Measurements from ENCODE around the gene STUB1. TPM values are rescaled to one million over a fixed set of nuclear protein-coding genes. Genes with fewer than 3 reads are reported as not detected.

Gene STUB1
- total and polyA plus RNA-seq, 2 donors, result 70.2 to 122 TPM

- DNase-seq (ENCODE audit: low read depth in 6 of 9, low spot score in 9 of 9), result no peak
- no peak overlapping the region for H3K27ac ChIP-seq (ENCODE audit: low read depth in 1 of 2, low read length in 1 of 2)
- no peak overlapping the region for H3K4me3 ChIP-seq (ENCODE audit: low read length in 2 of 2)
These were observed 20.6 kb upstream of the STUB1 start for GRCh38 chr16:659618-660017.

GRCh38 chr16:660132-660458 lies 20.1 kb upstream of the STUB1 start:
- Histone ChIP-seq H3K27me3 (ENCODE audit: control insufficient read depth in 2 of 2, insufficient read depth in 1 of 2, low read length in 1 of 2) (no peaks in the 10 kb centered on the region), H3K4me3 (ENCODE audit: low read length in 2 of 2) (no peak overlapping the region), H3K27ac (ENCODE audit: low read depth in 1 of 2, low read length in 1 of 2) (no peak overlapping the region), H3K36me3 (ENCODE audit: control insufficient read depth in 2 of 2, insufficient read depth in 2 of 2, low read length in 1 of 2) (peaks cover 17 to 46% of the 10 kb centered on the region in 2 donors), H3K4me1 (ENCODE audit: control insufficient read depth in 2 of 2, insufficient read depth in 2 of 2, low read length in 2 of 2) (no peaks in the 10 kb centered on the region), H3K9me3 (ENCODE audit: control insufficient read depth in 2 of 2, insufficient read depth in 1 of 2, low read length in 1 of 2) (no peaks in the 10 kb centered on the region)
- no peak for DNase-seq (ENCODE audit: low read depth in 6 of 9, low spot score in 9 of 9)
- WGBS, result 73% methylated on average over 6 of the region's 6 CpGs

More at GRCh38 chr16:659618-660017, 20.6 kb upstream of the STUB1 start:
- Histone ChIP-seq H3K36me3 (ENCODE audit: control insufficient read depth in 2 of 2, insufficient read depth in 2 of 2, low read length in 1 of 2) (peaks cover 17 to 50% of the 10 kb centered on the region in 2 donors), H3K4me1 (ENCODE audit: control insufficient read depth in 2 of 2, insufficient read depth in 2 of 2, low read length in 2 of 2) (no peaks in the 10 kb centered on the region), H3K27me3 (ENCODE audit: control insufficient read depth in 2 of 2, insufficient read depth in 1 of 2, low read length in 1 of 2) (no peaks in the 10 kb centered on the region), H3K9me3 (ENCODE audit: control insufficient read depth in 2 of 2, insufficient read depth in 1 of 2, low read length in 1 of 2) (no peaks in the 10 kb centered on the region)
- 95% methylated on average over 20 of the region's 20 CpGs for WGBS

DNA sequence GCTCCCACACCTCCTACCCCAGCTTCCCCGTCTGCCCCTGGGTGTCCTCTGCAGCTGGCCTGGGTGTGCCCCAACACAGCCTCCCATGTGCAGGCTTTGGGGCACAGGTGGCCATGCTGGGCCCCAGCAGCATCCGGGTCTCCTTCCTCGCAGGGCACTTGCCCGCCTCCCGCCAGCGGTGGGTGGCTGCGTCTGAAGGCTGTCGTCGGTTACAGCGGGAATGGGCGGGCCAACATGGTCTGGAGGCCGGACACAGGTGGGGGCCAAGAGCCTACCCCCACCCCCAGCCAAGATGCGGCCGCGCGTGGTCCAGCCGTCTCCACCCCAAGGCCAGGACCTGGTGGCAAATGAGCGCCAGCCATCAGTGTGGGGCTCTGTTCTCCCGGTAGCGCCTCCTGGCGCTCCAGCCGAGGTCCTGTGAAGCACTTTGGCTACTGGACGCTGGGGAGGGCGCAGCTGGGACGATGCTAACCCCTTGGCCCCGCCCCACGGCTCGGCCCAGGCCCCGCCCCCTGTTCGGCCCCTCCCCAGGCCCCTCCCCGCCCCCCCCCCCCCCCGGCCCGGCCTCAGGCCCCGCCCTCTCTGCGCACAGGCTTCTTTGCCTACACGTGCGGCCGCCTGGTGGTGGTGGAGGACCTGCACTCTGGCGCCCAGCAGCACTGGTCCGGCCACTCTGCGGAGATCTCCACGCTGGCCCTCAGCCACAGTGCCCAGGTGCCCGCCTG lies 19.6 kb upstream of the STUB1 start:
- 50% methylated on average over 38 of the region's 43 CpGs for WGBS
- Histone ChIP-seq H3K27me3 (ENCODE audit: control insufficient read depth in 2 of 2, insufficient read depth in 1 of 2, low read length in 1 of 2) (no peaks in the 10 kb centered on the region), H3K36me3 (ENCODE audit: control insufficient read depth in 2 of 2, insufficient read depth in 2 of 2, low read length in 1 of 2) (peaks cover 17 to 40% of the 10 kb centered on the region in 2 donors), H3K9me3 (ENCODE audit: control insufficient read depth in 2 of 2, insufficient read depth in 1 of 2, low read length in 1 of 2) (no peaks in the 10 kb centered on the region), H3K27ac (ENCODE audit: low read depth in 1 of 2, low read length in 1 of 2) (no peak overlapping the region), H3K4me1 (ENCODE audit: control insufficient read depth in 2 of 2, insufficient read depth in 2 of 2, low read length in 2 of 2) (no peaks in the 10 kb centered on the region), H3K4me3 (ENCODE audit: low read length in 2 of 2) (no peak overlapping the region)
- DNase-seq (ENCODE audit: low read depth in 6 of 9, low spot score in 9 of 9), result no peak

DNA sequence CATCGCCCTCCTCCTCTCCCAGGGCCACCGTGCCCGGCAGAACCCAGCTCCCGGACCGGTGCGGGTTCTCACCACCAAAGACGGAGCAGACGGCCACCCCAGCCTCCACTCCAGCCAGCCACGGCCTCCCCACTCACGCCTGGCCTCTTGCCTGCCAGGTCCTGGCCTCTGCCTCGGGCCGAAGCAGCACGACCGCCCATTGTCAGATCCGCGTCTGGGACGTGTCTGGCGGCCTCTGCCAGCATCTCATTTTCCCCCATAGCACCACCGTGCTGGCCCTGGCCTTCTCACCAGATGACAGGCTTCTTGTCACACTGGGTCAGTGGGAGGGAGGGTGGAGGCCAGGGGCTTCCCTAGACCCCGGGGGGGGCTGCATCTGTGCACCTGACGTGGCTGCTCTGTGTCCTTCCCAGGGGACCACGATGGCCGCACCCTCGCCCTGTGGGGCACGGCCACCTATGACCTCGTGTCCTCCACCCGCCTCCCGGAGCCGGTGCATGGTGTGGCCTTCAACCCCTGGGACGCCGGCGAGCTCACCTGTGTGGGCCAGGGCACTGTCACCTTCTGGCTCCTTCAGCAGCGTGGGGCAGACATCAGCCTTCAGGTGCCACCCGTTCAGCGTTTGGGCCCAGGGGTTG lies 18.9 kb upstream of the STUB1 start:
- H3K4me3 ChIP-seq (ENCODE audit: low read length in 2 of 2), result no peak overlapping the region
- no peaks in the 10 kb centered on the region for H3K4me1 ChIP-seq (ENCODE audit: control insufficient read depth in 2 of 2, insufficient read depth in 2 of 2, low read length in 2 of 2)
- 88% methylated on average over 35 of the region's 35 CpGs for WGBS
- peaks cover 16 to 34% of the 10 kb centered on the region in 2 donors for H3K36me3 ChIP-seq (ENCODE audit: control insufficient read depth in 2 of 2, insufficient read depth in 2 of 2, low read length in 1 of 2)
- H3K27ac ChIP-seq (ENCODE audit: low read depth in 1 of 2, low read length in 1 of 2), result no peak overlapping the region
- no peaks in the 10 kb centered on the region for H3K9me3 ChIP-seq (ENCODE audit: control insufficient read depth in 2 of 2, insufficient read depth in 1 of 2, low read length in 1 of 2)
- H3K27me3 ChIP-seq (ENCODE audit: control insufficient read depth in 2 of 2, insufficient read depth in 1 of 2, low read length in 1 of 2), result no peaks in the 10 kb centered on the region
- no peak for DNase-seq (ENCODE audit: low read depth in 6 of 9, low spot score in 9 of 9)

GRCh38 chr16:662095-662494 lies 18.1 kb upstream of the STUB1 start:
- no peaks in the 10 kb centered on the region for H3K27me3 ChIP-seq (ENCODE audit: control insufficient read depth in 2 of 2, insufficient read depth in 1 of 2, low read length in 1 of 2)
- H3K27ac ChIP-seq (ENCODE audit: low read depth in 1 of 2, low read length in 1 of 2), result no peak overlapping the region
- no peaks in the 10 kb centered on the region for H3K9me3 ChIP-seq (ENCODE audit: control insufficient read depth in 2 of 2, insufficient read depth in 1 of 2, low read length in 1 of 2)
- H3K4me1 ChIP-seq (ENCODE audit: control insufficient read depth in 2 of 2, insufficient read depth in 2 of 2, low read length in 2 of 2), result no peaks in the 10 kb centered on the region
- H3K4me3 ChIP-seq (ENCODE audit: low read length in 2 of 2), result no peak overlapping the region
- WGBS, result 98% methylated on average over 19 of the region's 19 CpGs
- DNase-seq (ENCODE audit: low read depth in 6 of 9, low spot score in 9 of 9), result no peak
- peaks cover 15 to 27% of the 10 kb centered on the region in 2 donors for H3K36me3 ChIP-seq (ENCODE audit: control insufficient read depth in 2 of 2, insufficient read depth in 2 of 2, low read length in 1 of 2)

DNA sequence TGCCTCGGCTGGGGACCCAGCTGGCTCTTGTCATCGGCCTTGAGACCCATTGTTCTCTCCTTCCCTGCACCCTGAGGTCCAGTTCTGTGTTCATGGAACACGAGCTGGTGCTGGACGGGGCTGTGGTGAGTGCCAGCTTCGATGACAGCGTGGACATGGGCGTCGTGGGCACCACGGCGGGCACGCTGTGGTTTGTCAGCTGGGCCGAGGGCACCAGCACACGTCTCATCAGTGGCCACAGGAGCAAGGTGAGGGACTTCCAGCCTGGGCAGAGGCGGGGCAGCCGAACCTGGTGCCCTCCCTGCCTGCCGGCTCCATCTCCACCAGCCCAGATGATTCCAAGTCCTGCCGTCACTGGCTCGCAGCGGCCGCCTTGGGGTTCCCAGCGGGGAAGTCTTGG lies 17.6 kb upstream of the STUB1 start:
- DNase-seq (ENCODE audit: low read depth in 6 of 9, low spot score in 9 of 9), result no peak
- no peak overlapping the region for H3K27ac ChIP-seq (ENCODE audit: low read depth in 1 of 2, low read length in 1 of 2)
- WGBS, result over 99% methylated on average over 21 of the region's 21 CpGs
- peaks cover 13 to 22% of the 10 kb centered on the region in 2 donors for H3K36me3 ChIP-seq (ENCODE audit: control insufficient read depth in 2 of 2, insufficient read depth in 2 of 2, low read length in 1 of 2)
- H3K9me3 ChIP-seq (ENCODE audit: control insufficient read depth in 2 of 2, insufficient read depth in 1 of 2, low read length in 1 of 2), result no peaks in the 10 kb centered on the region
- H3K27me3 ChIP-seq (ENCODE audit: control insufficient read depth in 2 of 2, insufficient read depth in 1 of 2, low read length in 1 of 2), result no peaks in the 10 kb centered on the region
- H3K4me1 ChIP-seq (ENCODE audit: control insufficient read depth in 2 of 2, insufficient read depth in 2 of 2, low read length in 2 of 2), result peaks cover 2 to 4% of the 10 kb centered on the region in 2 donors
- H3K4me3 ChIP-seq (ENCODE audit: low read length in 2 of 2), result no peak overlapping the region

- no peak overlapping the region for H3K4me3 ChIP-seq (ENCODE audit: low read length in 2 of 2)
These were observed 13.6 kb upstream of the STUB1 start for GRCh38 chr16:666572-666971.

DNA sequence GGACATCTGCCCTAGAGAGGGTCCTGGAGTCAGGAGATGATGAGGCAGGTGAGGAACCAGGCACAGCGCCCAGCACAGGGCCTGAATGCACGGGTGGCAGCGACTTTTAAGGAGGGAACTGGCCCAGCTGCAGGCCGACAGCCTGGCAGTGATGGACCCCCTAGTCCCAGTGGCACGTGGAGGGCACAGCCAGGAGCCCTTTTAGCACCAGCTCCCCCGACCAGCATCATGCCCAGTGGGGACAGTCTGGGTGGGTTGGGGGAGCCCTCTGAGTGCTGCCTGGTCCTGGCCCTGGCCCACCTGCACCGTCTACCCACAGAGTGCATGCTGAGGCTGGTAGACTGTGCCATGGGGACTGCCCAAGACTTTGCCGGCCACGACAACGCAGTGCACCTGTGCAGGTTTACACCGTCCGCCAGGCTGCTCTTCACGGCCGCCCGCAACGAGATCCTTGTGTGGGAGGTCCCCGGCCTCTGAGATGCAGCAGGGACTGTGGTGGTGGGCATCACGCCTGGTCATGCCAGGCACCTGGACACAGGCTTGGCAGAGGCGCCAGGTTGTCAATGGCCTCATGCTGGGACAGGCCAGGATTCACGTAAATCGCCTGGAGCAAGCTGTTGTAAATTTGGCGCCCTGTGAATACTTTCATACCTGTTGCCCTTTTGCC lies 13.0 kb upstream of the STUB1 start:
- WGBS, result 92% methylated on average over 22 of the region's 22 CpGs
- H3K27me3 ChIP-seq (ENCODE audit: control insufficient read depth in 2 of 2, insufficient read depth in 1 of 2, low read length in 1 of 2), result no peaks in the 10 kb centered on the region
- DNase-seq (ENCODE audit: low read depth in 6 of 9, low spot score in 9 of 9), result no peak
- H3K4me1 ChIP-seq (ENCODE audit: control insufficient read depth in 2 of 2, insufficient read depth in 2 of 2, low read length in 2 of 2), result peaks cover 8 to 12% of the 10 kb centered on the region in 2 donors
- no peaks in the 10 kb centered on the region for H3K9me3 ChIP-seq (ENCODE audit: control insufficient read depth in 2 of 2, insufficient read depth in 1 of 2, low read length in 1 of 2)
- peak overlapping the region; percentile 36 to 68 for H3K27ac ChIP-seq (ENCODE audit: low read depth in 1 of 2, low read length in 1 of 2)
- peak overlapping the region; percentile 72 to 91 for H3K4me3 ChIP-seq (ENCODE audit: low read length in 2 of 2)
- peaks cover 37% of the 10 kb centered on the region in 2 donors for H3K36me3 ChIP-seq (ENCODE audit: control insufficient read depth in 2 of 2, insufficient read depth in 2 of 2, low read length in 1 of 2)

More at GRCh38 chr16:666572-666971, 13.6 kb upstream of the STUB1 start:
- 95% methylated on average over 13 of the region's 13 CpGs for WGBS
- Histone ChIP-seq H3K36me3 (ENCODE audit: control insufficient read depth in 2 of 2, insufficient read depth in 2 of 2, low read length in 1 of 2) (peaks cover 30 to 33% of the 10 kb centered on the region in 2 donors), H3K4me1 (ENCODE audit: control insufficient read depth in 2 of 2, insufficient read depth in 2 of 2, low read length in 2 of 2) (peaks cover 8 to 12% of the 10 kb centered on the region in 2 donors), H3K9me3 (ENCODE audit: control insufficient read depth in 2 of 2, insufficient read depth in 1 of 2, low read length in 1 of 2) (no peaks in the 10 kb centered on the region), H3K27me3 (ENCODE audit: control insufficient read depth in 2 of 2, insufficient read depth in 1 of 2, low read length in 1 of 2) (no peaks in the 10 kb centered on the region), H3K27ac (ENCODE audit: low read depth in 1 of 2, low read length in 1 of 2) (no peak overlapping the region)
- no peak for DNase-seq (ENCODE audit: low read depth in 6 of 9, low spot score in 9 of 9)

All from thymus (tissue), 11 donors.